GM18520 (cell line): ENCODE data around the gene C19orf67.
A peak's percentile ranks its signal among the peaks of the same experiment; 100 is the strongest.

ENCODE experiments used
- ATAC-seq: cut with Tn5 transposase; IDR thresholded peaks from one replicate; pipeline ENCODE4 v1.9.1; 2021; ENCODE audit not compliant: unreplicated experiment

The C19orf67 gene

DNA sequence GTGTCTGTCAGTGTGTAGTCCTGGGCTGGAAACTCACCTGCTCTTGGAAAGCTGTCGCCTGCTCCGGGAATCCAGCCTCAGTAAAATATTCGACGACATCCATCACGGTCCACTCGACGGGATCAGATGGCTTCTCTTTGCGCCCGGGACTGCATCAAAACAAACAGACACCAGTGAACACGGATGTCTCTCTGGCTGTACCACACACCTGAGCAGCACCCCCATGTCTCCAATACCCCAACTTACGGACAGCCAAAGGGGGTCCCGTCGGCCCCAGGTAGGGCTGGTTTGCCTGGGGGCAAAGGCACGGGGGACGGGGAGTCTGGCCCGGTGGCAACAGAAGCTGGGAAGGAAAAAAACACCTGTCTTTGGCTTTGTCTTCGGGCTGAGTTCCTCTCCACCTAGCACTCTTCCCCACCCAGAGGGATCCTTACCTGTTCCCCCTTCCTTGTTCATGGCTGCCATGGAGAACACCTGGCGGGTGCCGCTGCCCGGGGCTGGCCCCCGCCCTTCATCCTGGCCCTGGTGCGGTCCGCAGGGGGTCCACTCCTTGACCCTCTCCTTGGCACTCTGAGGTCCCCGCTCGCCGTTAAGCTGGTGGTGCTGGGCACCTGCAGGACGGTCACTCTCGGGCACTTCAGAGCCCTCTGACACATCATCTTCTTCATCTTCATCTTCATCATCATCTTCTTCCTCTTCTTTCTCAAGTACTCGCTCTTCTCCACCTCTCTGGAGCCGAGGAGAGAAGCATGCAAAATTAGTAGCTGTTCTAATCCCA lies 3.2 kb upstream of the C19orf67 start:
- ATAC-seq: no peak

DNA sequence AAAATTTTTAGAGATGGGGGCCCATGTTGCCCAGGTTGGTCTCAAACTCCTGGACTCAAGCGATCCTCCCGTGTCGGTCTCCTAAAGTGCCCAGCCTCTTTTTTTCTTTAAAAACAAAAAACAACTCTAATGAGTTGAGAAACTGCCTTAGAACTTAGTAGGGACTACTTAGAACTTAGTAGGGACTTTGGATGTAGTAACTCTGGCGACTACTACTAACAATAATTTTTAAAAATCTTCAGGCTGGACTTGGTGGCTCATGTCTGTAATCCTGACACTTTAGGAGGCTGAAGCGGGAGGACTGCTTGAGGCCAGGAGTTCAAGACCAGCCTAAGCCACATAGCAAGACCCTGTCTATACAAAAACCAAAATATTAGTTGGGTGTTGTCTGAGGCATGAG lies 515 bp upstream of the C19orf67 start:
- no peak for ATAC-seq

DNA sequence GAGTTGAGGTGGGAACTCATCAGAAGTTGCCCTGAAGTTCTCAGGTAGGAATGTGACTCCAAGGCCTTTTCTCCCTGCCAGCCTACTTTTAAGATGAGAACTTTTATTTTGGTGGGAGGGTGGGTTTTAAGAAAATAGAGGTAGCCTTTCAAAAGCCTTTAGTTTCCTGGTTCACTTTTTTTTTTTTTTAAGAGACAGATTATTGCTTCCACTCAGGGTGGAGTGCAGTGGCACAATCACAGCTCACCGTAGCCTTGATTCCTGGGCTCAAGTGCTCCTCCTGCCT lies 3.0 kb downstream of the C19orf67 start:
- no peak for ATAC-seq

DNA sequence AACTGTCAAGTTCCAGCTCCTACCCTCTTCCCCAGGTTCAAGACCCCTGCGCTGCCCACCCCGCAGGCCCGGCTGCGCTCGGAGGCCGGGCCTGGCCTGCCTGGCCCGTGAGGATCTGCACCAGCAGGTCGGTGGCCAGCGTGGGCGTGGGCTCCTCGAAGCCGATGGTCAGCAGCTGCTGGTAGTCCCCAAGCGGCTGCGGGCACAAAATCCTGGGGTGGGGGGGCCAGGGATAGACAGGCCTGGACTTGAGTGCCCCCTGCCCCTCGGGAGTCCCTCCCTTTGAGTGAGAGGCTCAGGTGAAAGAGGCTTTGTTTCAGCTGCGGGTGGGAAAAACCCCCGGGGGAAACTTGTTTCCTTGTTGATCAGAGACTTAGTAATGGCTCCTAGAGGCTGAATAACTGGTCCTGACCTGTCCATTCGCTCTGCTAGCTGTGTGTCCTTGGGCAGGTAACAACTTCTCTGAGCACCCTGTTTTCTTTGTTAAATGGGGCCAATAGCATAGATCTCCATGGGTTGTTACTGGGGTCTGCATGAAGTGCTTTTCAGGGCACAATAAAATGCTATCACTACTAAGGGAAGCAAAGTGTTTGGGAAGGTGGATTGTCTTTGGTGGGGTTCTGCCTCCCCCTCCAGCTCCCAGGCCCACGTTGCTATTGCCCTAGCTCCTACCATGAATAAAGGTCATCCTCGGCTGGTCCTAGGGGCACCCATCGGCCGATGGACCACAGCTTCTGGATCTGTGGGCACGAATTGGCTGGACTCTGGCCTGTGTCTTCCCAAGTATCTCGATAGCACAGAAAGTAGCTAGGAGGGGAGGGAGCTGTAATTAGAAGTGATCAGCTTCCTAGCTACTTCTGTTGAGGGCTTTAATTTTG lies 3.5 kb downstream of the C19orf67 start:
- peak; percentile 13 for ATAC-seq

DNA sequence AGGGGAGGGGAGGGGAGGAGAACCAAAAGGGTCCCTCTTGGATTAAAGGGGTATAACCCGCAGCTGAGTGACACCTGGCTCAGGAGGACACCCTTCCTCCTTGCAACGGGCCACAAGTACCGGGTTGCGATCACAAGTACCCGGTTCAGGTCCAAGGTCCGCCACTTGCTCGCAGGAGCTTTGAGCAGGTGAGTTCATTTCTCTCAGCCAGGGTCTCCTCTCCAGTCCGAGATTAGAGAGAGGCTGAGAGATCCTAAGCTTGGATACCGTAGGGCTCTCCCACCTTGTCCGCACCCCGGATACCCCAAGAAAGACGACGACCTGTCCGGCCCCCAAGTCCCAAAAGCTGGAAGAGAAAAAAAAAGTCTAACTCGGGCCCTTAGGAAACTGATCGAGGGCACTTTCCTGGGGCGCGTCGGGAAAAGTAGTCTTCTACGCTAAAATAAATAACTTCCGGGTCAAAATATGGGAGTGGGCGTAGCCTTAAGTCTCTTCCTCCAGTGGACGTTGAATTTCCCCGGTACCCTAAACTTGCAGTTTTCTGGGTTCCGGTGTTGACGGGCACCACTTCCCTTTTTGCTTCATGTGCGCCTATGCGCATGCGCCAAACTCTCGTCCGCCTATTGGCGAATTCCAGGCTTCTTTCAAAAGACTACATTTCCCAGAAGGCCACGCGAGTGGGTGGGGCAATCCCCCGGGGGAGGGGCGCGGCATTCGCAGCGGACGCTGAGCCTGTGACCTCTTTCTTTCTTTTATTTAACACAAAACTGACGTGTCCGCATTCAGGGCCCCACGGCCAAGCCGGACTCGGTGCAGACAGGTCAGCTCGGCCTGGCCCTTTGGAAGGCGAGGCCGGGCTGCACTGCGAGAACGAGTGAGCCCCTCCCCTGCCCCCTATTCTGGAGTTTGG lies 4.4 kb downstream of the C19orf67 start:
- ATAC-seq: peak; percentile 84

DNA sequence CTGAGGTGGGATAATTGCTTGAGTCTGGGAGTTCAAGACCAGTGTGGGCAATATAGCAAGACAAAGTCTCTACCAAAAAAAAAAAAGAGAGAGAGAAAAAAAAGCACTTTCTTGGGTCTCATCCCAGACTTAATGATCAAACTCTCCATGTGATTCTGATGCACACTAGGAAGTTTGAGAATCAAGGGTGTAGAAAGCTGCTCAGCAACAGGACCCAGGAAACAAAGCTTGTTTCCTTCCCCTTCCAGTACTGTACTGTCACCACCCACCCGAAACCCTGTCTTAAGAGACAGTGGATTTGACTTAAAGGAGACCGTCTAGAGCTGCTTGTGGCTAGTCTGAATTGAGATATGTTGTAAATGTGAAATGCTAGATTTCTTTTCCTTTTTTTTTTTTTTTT lies 7.2 kb downstream of the C19orf67 start:
- ATAC-seq: no peak

DNA sequence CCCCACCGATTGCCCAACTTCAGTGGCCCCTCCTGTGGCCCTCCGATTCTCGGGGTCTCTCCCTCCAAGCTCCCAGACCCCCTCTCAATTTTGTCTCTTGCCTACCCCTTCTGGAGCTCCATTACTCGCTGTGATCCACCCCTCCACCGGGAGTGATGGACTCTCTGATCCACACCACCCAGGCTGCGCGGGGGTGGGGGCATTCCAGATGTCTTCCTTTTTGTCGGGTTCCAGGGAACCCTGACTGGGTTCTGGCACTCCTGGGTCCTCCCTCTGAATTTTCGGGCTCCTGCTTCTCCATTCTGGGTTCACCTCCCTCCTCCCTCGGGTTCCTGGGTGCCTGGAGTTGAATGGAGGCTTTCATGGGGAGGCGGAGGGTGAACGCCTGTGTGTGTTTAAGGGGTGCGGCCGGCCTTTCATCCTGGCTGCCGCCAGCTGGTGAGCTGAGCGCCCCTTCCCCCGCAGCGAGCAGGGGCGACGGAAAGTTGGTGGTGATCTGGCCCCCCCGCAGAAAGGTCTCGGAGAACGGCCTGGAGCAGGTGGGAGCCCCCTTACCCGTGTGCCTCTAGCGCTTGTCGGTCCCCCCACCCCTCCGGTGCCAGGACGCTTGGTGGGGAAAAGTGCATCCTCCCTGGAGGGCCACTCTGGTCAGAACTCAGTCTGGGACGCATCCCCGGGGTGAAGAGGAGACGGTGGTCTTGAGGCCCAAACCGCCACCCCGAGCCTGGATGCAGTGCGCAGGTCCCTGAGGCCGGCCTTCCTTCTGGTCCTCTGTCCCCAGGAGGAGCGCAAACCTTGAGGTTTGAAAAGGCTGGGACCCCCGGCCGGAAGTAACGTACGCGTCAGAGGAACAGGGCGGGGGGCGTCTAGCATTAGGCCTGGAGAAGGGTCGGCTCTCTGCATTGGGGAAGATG lies 11.4 kb downstream of the C19orf67 start:
- ATAC-seq: no peak

DNA sequence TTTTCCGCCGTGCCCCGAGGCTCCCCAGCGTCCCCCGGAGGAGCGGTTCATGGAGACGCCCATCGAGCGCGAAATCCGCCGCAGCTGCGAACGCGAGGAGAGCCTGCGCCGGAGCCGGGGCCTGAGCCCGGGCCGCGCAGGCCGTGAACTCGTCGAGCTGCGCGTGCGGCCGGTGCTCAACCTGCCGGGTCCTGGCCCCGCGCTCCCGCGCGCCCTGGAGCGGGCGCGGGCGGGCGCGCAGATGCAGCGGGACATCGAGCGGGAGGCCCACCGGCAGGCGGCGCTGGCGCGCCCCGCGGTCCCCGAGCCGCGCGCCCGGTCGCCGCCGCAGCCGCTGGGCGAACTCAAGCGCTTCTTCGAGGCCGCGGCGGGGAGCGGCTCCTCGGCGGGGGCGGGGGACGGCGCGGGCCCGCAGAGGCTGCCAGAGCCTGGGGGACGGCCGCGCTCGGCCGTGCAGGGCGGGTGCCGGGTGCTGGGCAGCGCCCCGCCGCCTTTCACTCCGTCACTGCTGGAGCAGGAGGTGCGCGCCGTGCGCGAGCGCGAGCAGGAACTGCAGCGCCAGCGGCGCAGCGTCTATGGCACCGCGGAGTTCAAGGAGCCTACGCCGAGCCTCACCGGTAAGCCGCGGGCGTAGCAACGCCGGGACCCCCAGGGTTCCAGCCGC lies 12.2 kb downstream of the C19orf67 start:
- peak; percentile 39 for ATAC-seq

DNA sequence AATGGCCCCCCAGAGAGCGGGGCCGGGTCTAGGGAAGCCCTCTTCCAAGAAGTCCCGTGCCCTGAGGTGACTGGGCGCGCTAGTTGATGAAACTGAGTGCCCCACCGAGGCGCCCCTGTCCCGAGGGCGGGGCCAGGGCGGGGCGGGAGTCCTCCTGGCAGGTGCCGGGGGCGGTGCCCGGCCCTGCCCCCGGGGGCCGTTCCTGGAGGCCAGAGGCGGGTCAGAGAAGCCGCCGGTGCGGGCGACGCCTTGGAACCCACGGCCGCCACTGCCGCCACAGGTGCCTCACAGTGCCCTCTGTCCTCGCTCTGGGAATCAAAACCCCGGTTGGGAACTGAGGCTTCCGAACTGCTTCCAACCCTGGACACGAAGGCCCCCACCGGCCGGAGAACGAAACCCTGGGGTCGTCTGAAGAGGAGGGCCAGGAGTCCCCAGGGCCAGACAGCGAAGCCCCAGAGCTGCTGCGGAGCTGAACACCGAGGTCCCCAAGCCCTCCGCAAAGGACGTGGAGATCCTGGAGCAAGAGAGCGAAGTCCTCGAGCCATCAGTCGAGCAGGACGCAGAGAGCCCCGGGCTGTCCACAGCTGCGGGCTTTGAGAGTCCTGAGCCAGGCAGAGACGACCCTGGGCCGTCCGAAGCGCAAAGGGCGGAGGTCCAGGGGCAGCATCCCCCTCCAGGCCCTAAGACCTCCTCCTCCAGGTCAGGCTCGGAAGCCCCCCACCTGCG lies 12.9 kb downstream of the C19orf67 start, which contains the start of gene MISP3:
MISP3 (plus strand) TSS at position 252 of the 726 bp plus-strand sequence. CDS start 524 bp downstream, outside the sequence.
- no peak for ATAC-seq

DNA sequence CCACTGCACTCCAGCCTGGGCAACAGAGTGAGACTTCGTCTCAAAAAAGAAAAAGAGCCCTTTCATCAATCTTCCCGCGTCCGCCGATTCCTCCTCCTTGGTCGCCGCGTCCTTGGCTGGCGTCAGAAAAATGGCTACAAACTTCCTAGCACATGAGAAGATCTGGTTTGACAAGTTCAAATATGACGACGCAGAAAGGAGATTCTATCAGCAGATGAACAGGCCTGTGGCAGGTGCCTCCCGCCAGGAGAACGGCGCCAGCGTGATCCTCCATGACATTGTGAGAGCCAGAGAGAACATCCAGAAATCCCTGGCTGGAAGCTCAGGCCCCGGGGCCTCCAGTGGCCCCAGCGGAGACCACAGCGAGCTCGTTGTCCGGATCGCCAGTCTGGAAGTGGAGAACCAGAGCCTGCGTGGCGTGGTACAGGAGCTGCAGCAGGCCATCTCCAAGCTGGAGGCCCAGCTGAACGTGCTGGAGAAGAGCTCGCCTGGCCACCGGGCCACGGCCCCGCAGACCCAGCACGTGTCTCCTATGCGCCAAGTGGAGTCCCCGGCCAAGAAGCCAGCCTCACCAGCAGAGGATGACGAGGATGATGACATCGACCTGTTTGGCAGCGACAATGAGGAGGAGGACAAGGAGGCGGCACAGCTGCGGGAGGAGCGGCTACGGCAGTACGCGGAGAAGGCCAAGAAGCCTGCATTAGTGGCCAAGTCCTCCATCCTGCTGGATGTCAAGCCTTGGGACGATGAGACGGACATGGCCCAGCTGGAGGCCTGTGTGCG lies 15.1 kb downstream of the C19orf67 start:
- ATAC-seq: no peak

DNA sequence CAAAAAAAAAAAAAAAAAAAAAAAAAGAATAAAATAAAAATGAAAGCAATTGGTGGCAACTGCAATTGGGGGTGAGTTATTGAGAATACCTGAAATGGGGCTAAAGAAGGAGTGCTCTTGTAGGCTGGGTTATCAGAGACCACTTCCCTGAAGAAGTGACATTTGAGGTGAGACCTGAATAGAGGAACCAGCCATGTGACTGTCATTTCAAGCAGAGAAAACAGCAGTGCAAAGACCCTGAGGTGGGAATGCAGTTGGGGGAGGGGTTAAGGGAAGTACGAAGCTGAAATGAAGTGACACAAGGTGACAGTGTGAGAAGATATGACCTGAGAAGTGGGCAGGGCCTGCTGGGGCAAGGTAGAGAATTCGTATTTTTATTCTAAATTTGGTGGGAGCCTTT lies 19.4 kb downstream of the C19orf67 start:
- ATAC-seq: no peak

DNA sequence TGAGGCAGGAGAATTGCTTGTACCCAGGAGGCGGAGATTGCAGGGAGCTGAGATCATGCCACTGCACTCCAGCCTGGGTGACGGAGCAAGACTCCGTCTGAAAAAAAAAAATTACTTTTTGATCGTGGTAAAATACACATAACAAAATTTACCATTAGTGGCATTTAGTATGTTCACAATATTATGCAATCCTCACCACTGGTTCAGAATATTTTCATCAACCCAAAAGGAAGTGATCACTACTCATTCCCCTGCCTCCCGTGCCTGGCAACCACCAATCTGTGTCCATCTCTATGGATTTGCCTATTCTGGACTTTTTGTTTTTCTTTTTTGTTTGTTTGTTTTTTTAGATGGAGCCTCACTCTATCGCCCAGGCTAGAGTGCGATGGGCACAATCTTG lies 22.5 kb downstream of the C19orf67 start:
- no peak for ATAC-seq

DNA sequence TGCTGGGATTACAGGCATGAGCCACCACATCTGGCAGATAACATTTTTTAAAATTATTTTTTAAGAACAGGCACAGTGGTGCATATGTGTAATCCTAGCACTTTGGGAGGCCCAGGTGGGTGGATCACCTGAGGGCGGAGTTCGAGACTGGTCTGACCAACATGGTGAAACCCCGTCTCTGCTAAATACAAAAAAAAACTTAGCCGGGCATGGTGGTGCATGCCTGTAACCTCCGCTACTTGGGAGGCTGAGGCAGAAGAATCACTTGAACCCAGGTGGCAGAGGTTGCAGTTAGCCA lies 23.1 kb downstream of the C19orf67 start:
- ATAC-seq: no peak

DNA sequence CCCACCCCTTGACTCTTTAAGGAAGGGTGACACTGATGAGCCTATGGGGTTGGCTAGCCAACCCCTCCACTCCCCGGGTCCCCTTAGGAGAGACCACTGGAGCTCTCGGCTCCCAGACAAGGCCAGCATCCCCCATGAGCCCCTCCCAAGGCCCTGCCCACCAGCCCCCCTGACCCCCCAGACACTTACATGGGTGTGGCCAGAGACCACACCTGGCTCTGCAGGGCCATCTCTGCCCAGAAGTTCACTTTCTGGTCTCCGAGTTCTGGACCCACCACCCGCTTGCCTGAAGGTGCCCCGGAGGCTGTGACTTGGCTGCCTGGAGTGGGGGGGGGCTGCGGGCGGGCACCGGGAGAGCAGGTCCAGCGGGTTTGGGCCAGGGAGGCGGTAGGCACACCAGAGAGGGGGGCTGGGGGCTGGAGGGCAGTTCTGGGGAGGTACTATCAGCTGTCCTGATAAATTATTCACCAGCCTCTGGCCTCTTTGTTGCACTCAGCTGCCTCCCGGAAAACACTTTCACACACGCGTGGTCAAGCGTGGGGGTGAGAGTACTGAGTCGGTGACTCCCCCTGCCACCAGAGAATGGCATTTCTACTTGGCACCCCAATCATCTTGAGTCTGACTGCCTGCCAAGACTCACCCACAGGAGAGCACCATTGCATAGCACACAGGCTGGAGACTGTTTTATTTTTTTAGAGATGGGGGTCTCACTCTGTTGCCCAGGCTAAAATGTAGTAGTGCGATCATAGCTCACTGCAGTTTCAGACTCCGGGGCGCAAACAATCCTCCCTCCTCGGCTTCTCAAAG lies 23.6 kb downstream of the C19orf67 start, which contains the start of gene PALM3:
PALM3 (minus strand) TSS at position 326 of the 807 bp plus-strand sequence; CDS start at position 230, 96 bp downstream.
- ATAC-seq: no peak

DNA sequence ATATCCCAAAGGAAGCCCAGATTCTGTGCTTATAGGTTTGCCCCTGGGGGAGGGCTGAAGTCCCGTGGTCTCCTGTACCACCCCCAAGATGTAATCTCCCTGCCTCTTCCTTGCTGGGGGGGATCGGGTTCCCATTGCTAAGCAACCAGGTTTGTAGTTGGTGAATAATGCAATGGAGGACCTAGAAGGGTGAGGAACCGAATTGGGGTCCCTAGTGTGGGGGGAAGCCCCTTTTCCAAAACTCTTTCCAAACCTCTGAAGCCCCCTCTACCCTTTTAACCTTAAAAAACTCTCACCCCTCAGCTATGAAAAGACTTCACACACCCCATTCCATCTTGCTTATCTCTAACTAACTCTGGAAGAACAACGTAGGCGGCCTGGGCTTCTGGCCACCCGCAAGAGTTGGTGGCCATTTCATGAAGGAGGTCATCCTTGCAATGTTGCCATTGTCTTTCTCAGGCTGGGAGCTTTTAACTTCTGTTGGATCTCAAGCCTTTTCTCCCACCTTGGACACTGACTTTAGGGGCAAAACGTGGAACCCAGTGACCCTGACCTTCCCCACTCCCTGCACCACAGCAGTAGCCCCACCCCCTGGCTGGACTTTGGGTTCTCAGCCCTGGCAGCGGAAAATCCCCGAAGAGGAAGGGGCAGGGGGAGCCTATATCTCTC lies 24.4 kb downstream of the C19orf67 start:
- ATAC-seq: no peak

DNA sequence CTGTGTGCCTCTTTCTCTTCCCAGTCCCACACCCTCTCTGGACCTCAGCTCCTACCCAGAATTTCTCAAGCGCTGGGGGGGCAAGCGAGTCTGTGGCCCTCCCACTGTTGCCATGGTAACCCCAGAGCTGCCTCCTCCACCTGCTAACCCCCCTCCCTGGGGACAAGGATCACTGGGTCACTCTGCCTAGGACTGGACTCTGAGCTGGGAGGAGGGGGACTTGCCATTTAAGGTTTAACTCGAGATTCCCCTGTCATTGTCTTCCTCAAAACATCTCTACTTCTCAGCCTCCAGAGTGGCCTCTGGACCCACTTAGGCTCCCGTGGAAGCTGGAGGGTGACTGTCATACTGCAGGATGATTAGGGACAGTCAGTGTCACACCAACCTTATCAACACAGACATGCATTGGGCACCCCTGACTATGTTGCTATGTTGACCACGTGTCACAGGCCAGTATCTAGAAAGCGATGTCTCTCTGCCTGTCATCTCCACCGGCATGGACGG lies 25.9 kb downstream of the C19orf67 start:
- ATAC-seq: no peak

DNA sequence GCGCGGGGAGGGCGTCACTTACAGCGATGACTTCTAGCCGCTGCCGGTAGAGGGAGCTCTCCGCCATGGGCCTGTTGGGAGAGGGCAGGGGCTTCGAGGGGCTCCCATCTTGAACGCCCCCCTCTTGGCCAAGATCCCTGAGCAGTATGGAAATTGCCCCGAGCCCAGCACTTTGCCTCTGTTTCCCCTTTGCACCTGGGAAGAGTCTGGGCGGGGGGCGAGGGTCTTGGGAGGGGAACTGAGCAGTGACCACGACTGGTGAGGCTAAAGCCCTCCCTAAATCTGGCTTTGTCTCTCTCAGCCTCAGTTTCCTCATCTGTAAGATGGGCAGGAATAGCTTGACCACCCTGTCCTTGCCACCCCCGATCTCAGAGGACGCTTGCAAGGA lies 26.5 kb downstream of the C19orf67 start:
- no peak for ATAC-seq
